ENCODE results near the gene FAM72B.
A peak's percentile ranks its signal among the peaks of the same experiment; 100 is the strongest.
"Not testable (repeated sequence)": the region's sequence is repeated elsewhere in the genome, so short reads cannot be mapped to it uniquely, and the experiment has no call there.

GRCh38 chr1:121155671-121156358 is 28.3 kb downstream of the FAM72B start:
- TF ChIP-seq RAD21 (IDR thresholded peaks at IDR 0.05; ENCODE audit: low read depth), result peak; percentile 23; the same call in 1 of the 2 replicates
- TF ChIP-seq MAX (IDR thresholded peaks at IDR 0.05); EGR1 (IDR thresholded peaks at IDR 0.05); TAF1 (IDR thresholded peaks at IDR 0.05; ENCODE audit: low read depth); CREB1 (IDR thresholded peaks at IDR 0.05; ENCODE audit: low read depth); EP300 (IDR thresholded peaks at IDR 0.05; ENCODE audit: borderline replicate concordance); FOXM1 (IDR thresholded peaks at IDR 0.05; ENCODE audit: borderline replicate concordance, low read depth); REST (IDR thresholded peaks at IDR 0.05; ENCODE audit: low read depth); USF1 (IDR thresholded peaks at IDR 0.05); YY1 (IDR thresholded peaks at IDR 0.05; ENCODE audit: low read depth): not testable (repeated sequence)

Data from Ishikawa (cell line).